NCI-H460 (cell line): Measurements from ENCODE around the gene WDFY1. TPM values are rescaled to one million over a fixed set of nuclear protein-coding genes. Genes with fewer than 3 reads are reported as not detected.

Experiments
- DNase-seq: peaks from one replicate; pipeline ENCODE4 v3.0.0-alpha.2; 2016; ENCODE audit warnings: low read depth; ENCODE audit errors: extremely low read depth
- total RNA-seq: library from RNA; depleted of rRNA; stranded (reverse); fragments of >200 nt; shearing (Covaris generic); gene quantifications from 2 replicates; pipeline ENCODE4 v1.2.3, GENCODE V29; 2014

Gene WDFY1
- total RNA-seq, 1 experiment from 2014 or later = 31.0 TPM

- DNase-seq = no peak
These were observed 80.0 kb downstream of the WDFY1 start for GRCh38 chr2:223865124-223865523.

GRCh38 chr2:223863491-223863890 lies 81.6 kb downstream of the WDFY1 start:
- DNase-seq = no peak

- no peak for DNase-seq
These were observed 84.1 kb downstream of the WDFY1 start for GRCh38 chr2:223860809-223861738.

GRCh38 chr2:223859070-223859469 lies 86.1 kb downstream of the WDFY1 start:
- DNase-seq = no peak

- DNase-seq = no peak
These were observed 88.6 kb downstream of the WDFY1 start for GRCh38 chr2:223856584-223856983.

- no peak for DNase-seq
These were observed 89.1 kb downstream of the WDFY1 start for GRCh38 chr2:223856021-223856420.

GRCh38 chr2:223855426-223855825 lies 89.7 kb downstream of the WDFY1 start:
- DNase-seq = no peak

GRCh38 chr2:223854741-223855140 lies 90.4 kb downstream of the WDFY1 start:
- no peak for DNase-seq

GRCh38 chr2:223853425-223853837 lies 91.7 kb downstream of the WDFY1 start:
- DNase-seq = no peak

- DNase-seq = no peak
These were observed 92.8 kb downstream of the WDFY1 start for GRCh38 chr2:223852281-223852795.

- DNase-seq = no peak
These were observed 97.7 kb downstream of the WDFY1 start for GRCh38 chr2:223847410-223847809.

- DNase-seq = no peak
These were observed 98.6 kb downstream of the WDFY1 start for GRCh38 chr2:223846515-223846914.

GRCh38 chr2:223841436-223842190 lies 103.5 kb downstream of the WDFY1 start:
- no peak for DNase-seq

GRCh38 chr2:223837287-223838061 lies 107.7 kb downstream of the WDFY1 start, which contains the start of gene AP1S3:
Gene AP1S3 (minus strand): TSS chr2:223837582. CDS start chr2:223837450, 132 bp downstream.
- DNase-seq = no peak

GRCh38 chr2:223835701-223836532 lies 109.2 kb downstream of the WDFY1 start:
- no peak for DNase-seq

GRCh38 chr2:223834431-223834830 lies 110.7 kb downstream of the WDFY1 start:
- DNase-seq = no peak

- no peak for DNase-seq
These were observed 112.8 kb downstream of the WDFY1 start for GRCh38 chr2:223832241-223832903.

- no peak for DNase-seq
These were observed 116.0 kb downstream of the WDFY1 start for GRCh38 chr2:223829128-223829527.

- no peak for DNase-seq
These were observed 116.8 kb downstream of the WDFY1 start for GRCh38 chr2:223828314-223828713.
